ENCODE data around the gene PACSIN2. TPM values are rescaled to one million over a fixed set of nuclear protein-coding genes. Genes with fewer than 3 reads are reported as not detected.

PACSIN2 gene
- total and polyA plus RNA-seq, 2 of the 13 experiments (the other 11 are each of a cell fraction or from before 2014, with no cell fraction given), result 54.1 to 68.8 TPM

- TF ChIP-seq NFYC (CRISPR knock-in tag; IDR thresholded peaks at IDR 0.05), result 0 out of 2 replicates have a peak, but pooled peaks have one; percentile 28
- TF ChIP-seq, protein P1, sequence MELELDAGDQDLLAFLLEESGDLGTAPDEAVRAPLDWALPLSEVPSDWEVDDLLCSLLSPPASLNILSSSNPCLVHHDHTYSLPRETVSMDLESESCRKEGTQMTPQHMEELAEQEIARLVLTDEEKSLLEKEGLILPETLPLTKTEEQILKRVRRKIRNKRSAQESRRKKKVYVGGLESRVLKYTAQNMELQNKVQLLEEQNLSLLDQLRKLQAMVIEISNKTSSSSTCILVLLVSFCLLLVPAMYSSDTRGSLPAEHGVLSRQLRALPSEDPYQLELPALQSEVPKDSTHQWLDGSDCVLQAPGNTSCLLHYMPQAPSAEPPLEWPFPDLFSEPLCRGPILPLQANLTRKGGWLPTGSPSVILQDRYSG (CRISPR knock-in tag; IDR thresholded peaks at IDR 0.05), result no peak
- peak; percentile 42; the same call in 1 of the 2 replicates for TF ChIP-seq ZHX2 (IDR thresholded peaks at IDR 0.05; ENCODE audit: low read depth)
- TF ChIP-seq ZHX2 (CRISPR knock-in tag; IDR thresholded peaks at IDR 0.05; ENCODE audit: borderline replicate concordance), result no peak
- TF ChIP-seq ZKSCAN1 (IDR thresholded peaks at IDR 0.05; ENCODE audit: low read length), result no peak
- peak; percentile 42; the same call in 1 of the 2 replicates for TF ChIP-seq FOXK1 (CRISPR knock-in tag; IDR thresholded peaks at IDR 0.05; ENCODE audit: borderline replicate concordance, low read depth)
- no peak for TF ChIP-seq YEATS2 (CRISPR knock-in tag; IDR thresholded peaks at IDR 0.05; ENCODE audit: borderline replicate concordance)
- TF ChIP-seq PCBP2 (optimal IDR thresholded peaks at IDR 0.05; ENCODE audit: low read depth, low read length, poor library complexity, severe bottlenecking), result no peak
- TF ChIP-seq, protein P2, sequence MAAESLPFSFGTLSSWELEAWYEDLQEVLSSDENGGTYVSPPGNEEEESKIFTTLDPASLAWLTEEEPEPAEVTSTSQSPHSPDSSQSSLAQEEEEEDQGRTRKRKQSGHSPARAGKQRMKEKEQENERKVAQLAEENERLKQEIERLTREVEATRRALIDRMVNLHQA (CRISPR knock-in tag; IDR thresholded peaks at IDR 0.05), result no peak
- TF ChIP-seq ZNF781 (CRISPR knock-in tag; IDR thresholded peaks at IDR 0.05; ENCODE audit: borderline replicate concordance, not compliant biosample characterization), result no peak
- 0 out of 2 replicates have a peak, but pooled peaks have one; percentile 51 for TF ChIP-seq TGIF2 (CRISPR knock-in tag; IDR thresholded peaks at IDR 0.05)
- no peak for TF ChIP-seq SOX6 (IDR thresholded peaks at IDR 0.05)
- TF ChIP-seq SOX6 (CRISPR knock-in tag; IDR thresholded peaks at IDR 0.05), result peak; percentile 83
- TF ChIP-seq, protein P3, sequence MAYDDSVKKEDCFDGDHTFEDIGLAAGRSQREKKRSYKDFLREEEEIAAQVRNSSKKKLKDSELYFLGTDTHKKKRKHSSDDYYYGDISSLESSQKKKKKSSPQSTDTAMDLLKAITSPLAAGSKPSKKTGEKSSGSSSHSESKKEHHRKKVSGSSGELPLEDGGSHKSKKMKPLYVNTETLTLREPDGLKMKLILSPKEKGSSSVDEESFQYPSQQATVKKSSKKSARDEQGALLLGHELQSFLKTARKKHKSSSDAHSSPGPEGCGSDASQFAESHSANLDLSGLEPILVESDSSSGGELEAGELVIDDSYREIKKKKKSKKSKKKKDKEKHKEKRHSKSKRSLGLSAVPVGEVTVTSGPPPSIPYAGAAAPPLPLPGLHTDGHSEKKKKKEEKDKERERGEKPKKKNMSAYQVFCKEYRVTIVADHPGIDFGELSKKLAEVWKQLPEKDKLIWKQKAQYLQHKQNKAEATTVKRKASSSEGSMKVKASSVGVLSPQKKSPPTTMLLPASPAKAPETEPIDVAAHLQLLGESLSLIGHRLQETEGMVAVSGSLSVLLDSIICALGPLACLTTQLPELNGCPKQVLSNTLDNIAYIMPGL (CRISPR knock-in tag; IDR thresholded peaks at IDR 0.05; ENCODE audit: borderline replicate concordance in 1 of 2, low read depth in 1 of 2), result no peak; a peak in 1 of 4 replicates
- peak; percentile 42; the same call in 1 of the 2 replicates for TF ChIP-seq ZNF710 (CRISPR knock-in tag; IDR thresholded peaks at IDR 0.05; ENCODE audit: borderline replicate concordance)
- no peak for TF ChIP-seq MED13 (CRISPR knock-in tag; IDR thresholded peaks at IDR 0.05)
- TF ChIP-seq GABPA (IDR thresholded peaks at IDR 0.05; ENCODE audit: low read depth, low read length), result no peak
- peak; percentile 60; the same call in 1 of the 2 replicates for TF ChIP-seq GABPA (CRISPR knock-in tag; IDR thresholded peaks at IDR 0.05; ENCODE audit: low read depth)
Measured at GRCh38 chr22:42947211-42947990, 67.5 kb downstream of the PACSIN2 start (continued).
